M059J (cell line): ENCODE results near the gene APOBEC3H. TPM values are rescaled to one million over a fixed set of nuclear protein-coding genes. Genes with fewer than 3 reads are reported as not detected.

Experiments used
- total RNA-seq: library from RNA; depleted of rRNA; stranded (reverse); fragments of >200 nt; shearing (Covaris generic); gene quantifications from 2 replicates; pipeline ENCODE4 v1.2.3, GENCODE V29; 2014; rRNA removed

Gene APOBEC3H
- total RNA-seq, 1 experiment from 2014 or later: not detected

Other genes with a start within 250 kb of the APOBEC3H start
- 12.2 and 18.4 TPM in 2 replicates for gene CBX6, start 225.0 kb upstream of the APOBEC3H start, total RNA-seq
- not detected in 2 replicates for gene APOBEC3A, start 139.6 kb upstream of the APOBEC3H start, total RNA-seq
- gene APOBEC3B, start 114.9 kb upstream of the APOBEC3H start, total RNA-seq: 14.8 and 22.6 TPM in 2 replicates
- gene APOBEC3C, start 83.0 kb upstream of the APOBEC3H start, total RNA-seq: 10.0 and 13.8 TPM in 2 replicates
- gene APOBEC3D, start 76.1 kb upstream of the APOBEC3H start, total RNA-seq: 1.1 and 1.6 TPM in 2 replicates
- gene APOBEC3F, start 56.4 kb upstream of the APOBEC3H start, total RNA-seq: 4.8 and 6.1 TPM in 2 replicates
- 23.4 and 30.1 TPM in 2 replicates for gene APOBEC3G, start 20.0 kb upstream of the APOBEC3H start, total RNA-seq
- gene CBX7, start 55.4 kb downstream of the APOBEC3H start, total RNA-seq: 0.76 and 3.0 TPM in 2 replicates
- gene PDGFB, start 147.7 kb downstream of the APOBEC3H start, total RNA-seq: 4.5 and 7.2 TPM in 2 replicates
- 627 and 755 TPM in 2 replicates for gene RPL3, start 222.4 kb downstream of the APOBEC3H start, total RNA-seq